AG04450 (cell line): ENCODE results near the gene ABCB8. TPM values are rescaled to one million over a fixed set of nuclear protein-coding genes. Genes with fewer than 3 reads are reported as not detected.

ENCODE experiments used
- CTCF ChIA-PET: fragments of 300-600, 350-600 bp; formaldehyde crosslinking; extraction: SDS; loops from one replicate; lab custom pipeline; 2022; ENCODE audit warnings: antibody characterized with exemption, inconsistent platforms; lab: Charles Lee
- POLR2A ChIA-PET: fragments of 350-600 bp; formaldehyde crosslinking; extraction: SDS; loops from one replicate; lab custom pipeline; 2021; ENCODE audit warnings: antibody characterized with exemption, inconsistent platforms; lab: Yijun Ruan, JAX
- DNase-seq: peaks from one replicate; pipeline ENCODE4 v3.0.0-alpha.2; 2011; ENCODE audit warnings: low read depth, low spot score
- H3K27ac ChIP-seq: one replicate; pipeline ENCODE4 v1.5.1; 2012; ENCODE audit warnings: low read depth, low read length, control low read depth
- H3K27me3 ChIP-seq: one replicate; pipeline ENCODE4 v1.6.0; 2012; ENCODE audit warnings: low read length; ENCODE audit not compliant: control insufficient read depth, insufficient read depth
- H3K4me3 ChIP-seq: 2 replicates; pipeline ENCODE4 v1.5.1; 2011; ENCODE audit warnings: mild to moderate bottlenecking, low read depth, low read length, control low read depth
- H3K9me3 ChIP-seq: 2 replicates; pipeline ENCODE4 v1.5.1; 2012; ENCODE audit warnings: low read length; ENCODE audit not compliant: control insufficient read depth, insufficient read depth
- polyA plus RNA-seq: library from polyadenylated mRNA; depleted of rRNA; stranded (reverse); fragments of >200 nt; gene quantifications from 2 replicates; pipeline ENCODE4 v1.2.3, GENCODE V29; 2011
- TF ChIP-seq, protein P1 (sequence below): IDR thresholded peaks from 2 replicates; pipeline ENCODE4 v1.5.1; 2011; ENCODE audit warnings: low read depth, low read length, control low read depth, inconsistent platforms

The ABCB8 gene
- polyA plus RNA-seq, 1 experiment: 10.7 TPM

DNA sequence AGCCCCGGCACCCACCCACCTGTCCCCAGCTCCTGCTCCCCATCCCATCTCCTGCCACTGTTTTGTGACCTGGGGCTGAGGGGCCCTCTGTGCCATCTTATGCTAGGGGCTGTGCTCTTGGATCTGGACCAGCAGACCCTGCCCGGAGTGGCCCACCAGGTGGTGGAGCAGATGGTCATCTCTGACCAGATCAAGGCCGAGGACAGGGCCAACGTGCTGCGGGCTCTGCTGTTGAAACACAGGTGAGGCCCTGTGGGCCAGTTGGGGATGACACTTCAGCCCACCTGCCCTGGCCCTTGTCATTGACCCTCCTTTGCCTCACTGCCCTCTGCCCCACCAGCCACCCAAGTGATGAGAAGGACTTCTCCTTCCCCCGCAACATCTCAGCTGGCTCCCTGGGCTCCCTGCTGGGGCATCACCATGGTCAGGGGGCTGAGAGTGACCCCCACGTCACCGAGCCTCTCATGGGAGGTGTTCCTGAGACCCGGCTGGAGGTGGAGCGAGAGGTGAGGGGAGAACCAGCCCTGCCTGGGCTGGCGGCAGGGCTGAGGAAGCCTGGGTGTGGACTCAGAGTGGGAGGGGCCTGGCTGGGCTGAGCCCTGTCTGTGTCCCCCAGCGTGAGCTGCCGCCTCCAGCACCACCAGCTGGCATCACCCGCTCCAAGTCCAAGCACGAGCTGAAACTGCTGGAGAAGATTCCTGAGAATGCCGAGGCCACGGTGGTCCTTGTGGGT, 41.8 kb downstream of the ABCB8 start:
- H3K27ac ChIP-seq: no peak overlapping the region
- H3K9me3 ChIP-seq: no peaks in the 10 kb centered on the region; the same call in 1 of the 2 replicates
- no peaks in the 10 kb centered on the region for H3K27me3 ChIP-seq
- TF ChIP-seq, protein P1, sequence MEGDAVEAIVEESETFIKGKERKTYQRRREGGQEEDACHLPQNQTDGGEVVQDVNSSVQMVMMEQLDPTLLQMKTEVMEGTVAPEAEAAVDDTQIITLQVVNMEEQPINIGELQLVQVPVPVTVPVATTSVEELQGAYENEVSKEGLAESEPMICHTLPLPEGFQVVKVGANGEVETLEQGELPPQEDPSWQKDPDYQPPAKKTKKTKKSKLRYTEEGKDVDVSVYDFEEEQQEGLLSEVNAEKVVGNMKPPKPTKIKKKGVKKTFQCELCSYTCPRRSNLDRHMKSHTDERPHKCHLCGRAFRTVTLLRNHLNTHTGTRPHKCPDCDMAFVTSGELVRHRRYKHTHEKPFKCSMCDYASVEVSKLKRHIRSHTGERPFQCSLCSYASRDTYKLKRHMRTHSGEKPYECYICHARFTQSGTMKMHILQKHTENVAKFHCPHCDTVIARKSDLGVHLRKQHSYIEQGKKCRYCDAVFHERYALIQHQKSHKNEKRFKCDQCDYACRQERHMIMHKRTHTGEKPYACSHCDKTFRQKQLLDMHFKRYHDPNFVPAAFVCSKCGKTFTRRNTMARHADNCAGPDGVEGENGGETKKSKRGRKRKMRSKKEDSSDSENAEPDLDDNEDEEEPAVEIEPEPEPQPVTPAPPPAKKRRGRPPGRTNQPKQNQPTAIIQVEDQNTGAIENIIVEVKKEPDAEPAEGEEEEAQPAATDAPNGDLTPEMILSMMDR: no peak
- ChIA-PET POLR2A (no interaction called here), CTCF (interaction anchor here (0.6 kb wide), 1 partner anchor 96 kb away, joined by 3 read pairs; no protein-coding TSS in a partner anchor)
- DNase-seq: no peak
- no peak overlapping the region for H3K4me3 ChIP-seq

DNA sequence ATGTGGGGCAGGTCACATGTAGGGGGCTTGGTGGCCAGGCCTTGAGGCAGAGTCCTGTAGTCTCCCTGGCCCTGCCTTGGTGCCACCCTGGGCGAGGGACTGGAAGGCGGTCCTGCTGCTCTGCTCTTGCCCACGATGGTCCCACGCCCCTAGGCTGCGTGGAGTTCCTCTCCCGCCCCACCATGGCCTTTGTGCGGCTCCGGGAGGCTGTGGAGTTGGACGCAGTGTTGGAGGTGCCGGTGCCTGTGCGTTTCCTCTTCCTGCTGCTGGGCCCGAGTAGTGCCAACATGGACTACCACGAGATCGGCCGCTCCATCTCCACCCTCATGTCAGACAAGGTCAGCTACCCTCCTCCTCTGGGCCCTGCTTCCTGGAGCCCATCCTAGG, 42.3 kb downstream of the ABCB8 start:
- no peak overlapping the region for H3K27ac ChIP-seq
- ChIA-PET POLR2A (no interaction called here), CTCF (no interaction called here)
- H3K4me3 ChIP-seq: no peak overlapping the region
- H3K27me3 ChIP-seq: no peaks in the 10 kb centered on the region
- TF ChIP-seq, protein P1: no peak
- no peak for DNase-seq
- no peaks in the 10 kb centered on the region; the same call in 1 of the 2 replicates for H3K9me3 ChIP-seq

DNA sequence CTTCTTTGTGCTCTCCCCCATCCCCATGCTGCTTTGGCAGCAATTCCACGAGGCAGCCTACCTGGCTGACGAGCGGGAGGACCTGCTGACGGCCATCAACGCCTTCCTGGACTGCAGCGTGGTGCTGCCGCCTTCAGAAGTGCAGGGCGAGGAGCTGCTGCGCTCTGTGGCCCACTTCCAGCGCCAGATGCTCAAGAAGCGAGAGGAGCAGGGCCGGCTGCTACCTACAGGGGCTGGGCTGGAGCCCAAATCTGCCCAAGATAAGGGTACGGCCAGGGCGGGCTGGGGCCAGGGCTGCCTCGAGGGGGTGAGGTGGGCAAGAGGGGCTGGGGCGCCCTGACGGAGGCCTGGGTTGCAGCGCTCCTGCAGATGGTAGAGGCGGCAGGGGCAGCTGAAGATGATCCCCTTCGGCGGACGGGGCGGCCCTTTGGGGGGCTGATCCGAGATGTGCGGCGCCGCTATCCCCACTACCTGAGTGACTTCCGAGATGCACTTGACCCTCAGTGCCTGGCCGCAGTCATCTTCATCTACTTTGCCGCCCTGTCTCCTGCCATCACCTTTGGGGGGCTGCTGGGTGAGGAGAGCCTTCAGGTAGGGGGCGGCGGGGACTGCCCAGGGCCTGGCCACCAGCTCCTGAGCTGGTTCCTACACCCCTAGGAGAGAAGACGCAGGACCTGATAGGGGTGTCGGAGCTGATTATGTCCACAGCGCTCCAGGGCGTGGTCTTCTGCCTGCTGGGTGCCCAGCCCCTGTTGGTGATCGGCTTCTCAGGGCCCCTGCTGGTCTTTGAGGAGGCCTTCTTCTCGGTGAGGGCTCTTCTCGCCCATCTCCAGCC, 43.0 kb downstream of the ABCB8 start:
- H3K27me3 ChIP-seq: no peaks in the 10 kb centered on the region
- TF ChIP-seq, protein P1: no peak
- H3K4me3 ChIP-seq: no peak overlapping the region
- CTCF ChIA-PET: interaction anchor here (0.5 kb wide), 1 partner anchor 82 kb away, joined by 3 read pairs; no protein-coding TSS in a partner anchor
- no peak for DNase-seq
- POLR2A ChIA-PET: interaction anchor here (1.3 kb wide), 1 partner anchor 10 kb away, joined by 6 read pairs; the partner anchor contains the start of gene FASTK
- no peaks in the 10 kb centered on the region; the same call in 1 of the 2 replicates for H3K9me3 ChIP-seq
- no peak overlapping the region for H3K27ac ChIP-seq

DNA sequence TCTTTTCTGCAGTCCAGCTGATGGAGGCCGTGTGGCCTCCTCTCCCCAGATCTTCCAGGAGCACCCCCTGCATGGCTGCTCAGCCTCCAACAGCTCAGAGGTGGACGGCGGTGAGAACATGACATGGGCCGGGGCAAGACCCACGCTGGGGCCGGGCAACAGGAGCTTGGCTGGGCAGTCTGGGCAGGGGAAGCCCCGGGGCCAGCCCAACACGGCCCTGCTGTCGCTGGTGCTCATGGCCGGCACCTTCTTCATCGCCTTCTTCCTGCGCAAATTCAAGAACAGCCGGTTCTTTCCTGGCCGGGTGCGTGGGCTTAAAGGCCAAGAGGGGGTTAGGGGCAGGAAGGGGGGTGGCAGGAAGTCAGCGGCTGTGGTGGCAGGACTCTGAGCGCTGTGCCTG, 45.7 kb downstream of the ABCB8 start:
- no peak overlapping the region for H3K27ac ChIP-seq
- no peak for DNase-seq
- H3K9me3 ChIP-seq: no peaks in the 10 kb centered on the region; the same call in 1 of the 2 replicates
- no peaks in the 10 kb centered on the region for H3K27me3 ChIP-seq
- TF ChIP-seq, protein P1: no peak
- no peak overlapping the region for H3K4me3 ChIP-seq
- CTCF ChIA-PET: no interaction called here
- POLR2A ChIA-PET: no interaction called here
